Right renal pelvis (tissue), 4 donors: ENCODE measurements around the gene LPAR2. TPM values are rescaled to one million over a fixed set of nuclear protein-coding genes. Genes with fewer than 3 reads are reported as not detected.

Experiments
- polyA plus RNA-seq, 4 donors: library from polyadenylated mRNA; unstranded; fragments of 120-200 nt; gene quantifications; one replicate each; pipeline ENCODE4 v1.2.1, GENCODE V29; 2013; ENCODE audit not compliant: insufficient read length in 4 of 4

The LPAR2 gene
- polyA plus RNA-seq, 4 donors: 21.1 to 32.1 (median 26.6) TPM

Other genes starting within 250 kb of the LPAR2 start
- gene GATAD2A, start 222.5 kb downstream of the LPAR2 start, polyA plus RNA-seq: 10 to 100 TPM; 45.6 to 51.0 (median 49.8) TPM
- 1 to 10 TPM in 1 of 4 donors, under 1 TPM in 3; 0.89 to 2.0 (median 0.94) TPM for gene TSSK6, start 112.7 kb downstream of the LPAR2 start, polyA plus RNA-seq
- gene NDUFA13, start 112.0 kb downstream of the LPAR2 start, polyA plus RNA-seq: 100 to 1,000 TPM; 229 to 357 (median 244) TPM
- 1 to 10 TPM; 5.1 to 10.0 (median 6.2) TPM for gene YJEFN3, start 99.3 kb downstream of the LPAR2 start, polyA plus RNA-seq
- gene CILP2, start 90.0 kb downstream of the LPAR2 start, polyA plus RNA-seq: under 1 TPM; 0.13 to 0.36 (median 0.15) TPM
- 1 to 10 TPM; 3.0 to 4.4 (median 3.8) TPM for gene PBX4, start 9.5 kb downstream of the LPAR2 start, polyA plus RNA-seq
- gene GMIP, start 15.4 kb upstream of the LPAR2 start, polyA plus RNA-seq: 1 to 10 TPM; 5.0 to 6.0 (median 5.4) TPM
- 10 to 100 TPM; 41.0 to 59.1 (median 53.0) TPM for gene ATP13A1, start 35.5 kb upstream of the LPAR2 start, polyA plus RNA-seq
- gene ZNF101, start 40.6 kb upstream of the LPAR2 start, polyA plus RNA-seq: 10 to 100 TPM; 16.5 to 17.5 (median 16.8) TPM
- gene ZNF14, start 104.9 kb upstream of the LPAR2 start, polyA plus RNA-seq: 10 to 100 TPM; 14.5 to 17.8 (median 16.9) TPM
- gene ZNF506, start 193.5 kb upstream of the LPAR2 start, polyA plus RNA-seq: 10 to 100 TPM; 23.3 to 42.5 (median 34.5) TPM
- gene ZNF253, start 237.7 kb upstream of the LPAR2 start, polyA plus RNA-seq: 10 to 100 TPM; 27.9 to 45.2 (median 40.1) TPM